Mesenchymal stem cell (in vitro differentiated cells and primary cell): ENCODE measurements around the gene NOB1.

Source experiments
- DNase-seq: peaks from one replicate; pipeline ENCODE4 v3.0.0-alpha.2; 2013
- H2AFZ ChIP-seq: one replicate; pipeline ENCODE4 v1.6.1; 2013; ENCODE audit warnings: low read depth, mild to moderate bottlenecking, control low read depth, inconsistent platforms, low read length, moderate library complexity
- H2AK5ac ChIP-seq: 2 replicates; pipeline ENCODE4 v1.6.1; 2013; ENCODE audit warnings: low read length, moderate library complexity, mild to moderate bottlenecking, inconsistent platforms; ENCODE audit not compliant: severe bottlenecking
- H2BK120ac ChIP-seq: one replicate; pipeline ENCODE4 v1.6.1; 2013; ENCODE audit warnings: low read depth, mild to moderate bottlenecking, inconsistent platforms, low read length, moderate library complexity
- H2BK12ac ChIP-seq, 2 experiments: one replicate each; pipeline ENCODE4 v1.6.1; 2013; ENCODE audit warnings: inconsistent platforms in 2 of 2, low read length in 2 of 2, mild to moderate bottlenecking in 2 of 2, moderate library complexity in 2 of 2, control low read depth in 1 of 2
- H2BK15ac ChIP-seq: one replicate; pipeline ENCODE4 v1.6.1; 2013; ENCODE audit warnings: mild to moderate bottlenecking, low read depth, inconsistent platforms; ENCODE audit not compliant: poor library complexity, severe bottlenecking
- H2BK5ac ChIP-seq: 2 replicates; pipeline ENCODE4 v1.6.1; 2013; ENCODE audit warnings: low read depth, mild to moderate bottlenecking, low read length, control low read depth, inconsistent platforms; ENCODE audit not compliant: poor library complexity, severe bottlenecking
- H3K14ac ChIP-seq, 2 experiments: one replicate each; pipeline ENCODE4 v1.6.1; 2013; ENCODE audit warnings: inconsistent platforms in 2 of 2, low read length in 2 of 2, control low read depth in 1 of 2, mild to moderate bottlenecking in 1 of 2, moderate library complexity in 1 of 2
- H3K18ac ChIP-seq, 2 experiments: one replicate each; pipeline ENCODE4 v1.6.1; 2013; ENCODE audit warnings: inconsistent platforms in 2 of 2, low read length in 2 of 2, control low read depth in 1 of 2, low read depth in 1 of 2, mild to moderate bottlenecking in 1 of 2
- H3K23ac ChIP-seq, 2 experiments: one replicate each; pipeline ENCODE4 v1.6.1; 2013; ENCODE audit warnings: inconsistent platforms in 2 of 2, low read length in 2 of 2, mild to moderate bottlenecking in 2 of 2, moderate library complexity in 2 of 2, control low read depth in 1 of 2
- H3K27ac ChIP-seq: 2 replicates; pipeline ENCODE4 v1.5.1; 2013; ENCODE audit warnings: mild to moderate bottlenecking, moderate library complexity, low read length, control low read depth, inconsistent platforms; ENCODE audit not compliant: poor library complexity, severe bottlenecking
- H3K27me3 ChIP-seq, 2 experiments: 2 replicates each; pipeline versions ENCODE4 v1.6.1 to v1.7.0; 2013; ENCODE audit warnings: low read length in 2 of 2, mild to moderate bottlenecking in 2 of 2, moderate library complexity in 2 of 2, control low read depth in 1 of 2, inconsistent platforms in 1 of 2; ENCODE audit not compliant: control insufficient read depth in 1 of 2, insufficient read depth in 1 of 2
- H3K36me3 ChIP-seq, 2 experiments: 2 replicates each; pipeline versions ENCODE4 v1.6.1 to v1.7.0; 2013; ENCODE audit warnings: low read length in 2 of 2, control low read depth in 1 of 2, inconsistent platforms in 1 of 2, low read depth in 1 of 2, mild to moderate bottlenecking in 1 of 2; ENCODE audit not compliant: insufficient read depth in 2 of 2, control insufficient read depth in 1 of 2
- H3K4ac ChIP-seq, 2 experiments: one replicate each; pipeline ENCODE4 v1.6.1; 2013; ENCODE audit warnings: inconsistent platforms in 2 of 2, low read length in 2 of 2, mild to moderate bottlenecking in 2 of 2, moderate library complexity in 2 of 2, control low read depth in 1 of 2, low read depth in 1 of 2
- H3K4me1 ChIP-seq: 2 replicates; pipeline ENCODE4 v1.6.1; 2013; ENCODE audit warnings: low read depth, low read length, control low read depth; ENCODE audit not compliant: control insufficient read depth, insufficient read depth
- H3K4me2 ChIP-seq: 2 replicates; pipeline ENCODE4 v1.6.1; 2013; ENCODE audit warnings: low read length, mild to moderate bottlenecking, inconsistent platforms; ENCODE audit not compliant: poor library complexity, severe bottlenecking
- H3K4me3 ChIP-seq, 2 experiments: 2 replicates each; pipeline versions ENCODE4 v1.5.1 to v1.7.0; 2013; ENCODE audit warnings: low read length in 2 of 2, mild to moderate bottlenecking in 2 of 2, control low read depth in 1 of 2, low read depth in 1 of 2; ENCODE audit not compliant: insufficient read depth in 1 of 2
- H3K79me1 ChIP-seq: replicated peaks from 2 replicates; pipeline ENCODE4 v1.6.1; 2013; ENCODE audit warnings: mild to moderate bottlenecking, control low read depth, low read length, inconsistent platforms; ENCODE audit not compliant: poor library complexity, severe bottlenecking
- H3K9ac ChIP-seq: 2 replicates; pipeline ENCODE4 v1.7.0; 2013; ENCODE audit warnings: mild to moderate bottlenecking, low read length, moderate library complexity
- H3K9me3 ChIP-seq: 2 replicates; pipeline ENCODE4 v1.7.0; 2013; ENCODE audit warnings: mild to moderate bottlenecking, low read length; ENCODE audit not compliant: control insufficient read depth
- H4K8ac ChIP-seq: one replicate; pipeline ENCODE4 v1.6.1; 2013; ENCODE audit warnings: inconsistent platforms, mild to moderate bottlenecking, low read length, moderate library complexity
- H4K91ac ChIP-seq: one replicate; pipeline ENCODE4 v1.6.1; 2013; ENCODE audit warnings: mild to moderate bottlenecking, low read length, inconsistent platforms
- WGBS: methylation state at CpG from one replicate; pipeline ENCODE4 v1.1.7; 2013; ENCODE audit warnings: mixed read lengths; 5-methylcytosine and 5-hydroxymethylcytosine counted together

The NOB1 gene

DNA sequence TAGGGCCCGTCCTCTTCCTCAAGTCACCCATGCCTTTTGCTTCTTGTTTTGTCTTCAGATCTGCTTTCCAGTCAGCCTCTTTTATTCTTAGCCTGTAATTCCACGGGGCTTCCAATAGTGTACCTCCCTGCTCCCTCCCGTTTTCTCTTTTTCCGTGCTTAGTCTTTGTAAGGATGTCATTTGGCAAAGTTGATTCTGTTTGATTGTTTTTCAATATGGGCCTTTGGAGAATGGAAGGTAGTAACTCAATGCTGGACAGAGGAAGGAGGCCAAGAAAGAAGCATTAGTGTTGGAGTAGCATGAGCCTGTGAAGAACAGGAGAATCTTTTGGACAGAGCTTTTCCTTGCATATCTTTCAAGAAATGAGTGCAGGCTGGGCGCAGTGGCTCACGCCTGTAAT lies 13.9 kb upstream of the NOB1 start:
- Histone ChIP-seq H3K79me1 (peaks cover 36% of the 10 kb centered on the region), H2AFZ (no peak overlapping the region), H3K18ac (no peak overlapping the region), H3K23ac (no peak overlapping the region), H3K36me3 (peaks cover 0 to 10% of the 10 kb centered on the region in 2 experiments), H3K4me2 (no peak overlapping the region), H3K4me1 (peaks cover 3% of the 10 kb centered on the region), H3K9me3 (no peaks in the 10 kb centered on the region), H3K27me3 (no peaks in the 10 kb centered on the region), H2AK5ac (no peak overlapping the region), H3K4me3 (no peak overlapping the region), H3K27ac (no peak overlapping the region), H3K4ac (no peak overlapping the region), H2BK5ac (no peak overlapping the region), H4K8ac (no peak overlapping the region), H4K91ac (no peak overlapping the region), H2BK120ac (no peak overlapping the region), H3K9ac (no peak overlapping the region), H3K14ac (no peak overlapping the region), H2BK12ac (no peak overlapping the region), H2BK15ac (no peak overlapping the region)
- 89% methylated on average over 6 of the region's 6 CpGs for WGBS
- no peak for DNase-seq

DNA sequence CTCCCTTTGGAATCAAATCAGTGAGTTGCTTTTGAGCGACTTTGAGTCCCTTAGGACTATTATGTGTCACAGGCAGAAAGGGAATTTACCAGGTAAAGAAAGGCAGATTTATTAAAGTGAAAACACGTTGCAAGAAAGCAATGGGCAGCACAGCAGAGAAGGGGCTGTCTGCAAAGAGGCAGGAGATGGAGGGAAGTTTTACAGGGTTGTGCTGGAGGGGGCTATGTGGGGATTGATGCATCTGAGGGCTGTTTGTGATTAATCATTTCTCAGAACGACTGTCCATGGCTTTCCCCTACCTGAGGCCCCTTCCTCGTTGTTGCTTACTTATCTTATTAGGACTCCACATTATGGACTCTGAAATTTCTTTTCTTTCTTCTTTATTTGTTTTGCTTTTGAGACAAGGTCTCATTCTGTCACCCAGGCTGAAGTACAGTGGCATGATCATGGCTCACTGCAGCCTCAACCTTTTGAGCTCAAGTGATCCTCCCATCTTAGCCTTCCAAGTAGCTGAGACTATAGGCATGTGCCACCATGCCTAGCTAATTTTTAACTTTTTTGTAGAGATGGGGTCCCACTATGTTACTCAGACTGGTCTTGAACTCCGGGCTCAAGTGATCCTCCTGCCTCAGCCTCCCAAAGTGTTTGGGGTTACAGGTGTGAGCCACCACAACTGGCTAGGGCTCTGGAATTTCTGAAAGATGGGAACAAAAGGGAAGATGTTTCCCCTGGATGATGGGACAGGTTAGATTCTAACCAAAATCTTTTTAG lies 12.9 kb upstream of the NOB1 start:
- no peak overlapping the region for H2AK5ac ChIP-seq
- no peak overlapping the region for H2BK12ac ChIP-seq
- no peak overlapping the region for H3K4me3 ChIP-seq
- no peak overlapping the region for H3K9ac ChIP-seq
- no peak overlapping the region for H4K91ac ChIP-seq
- no peak overlapping the region for H3K14ac ChIP-seq
- no peak overlapping the region for H2BK5ac ChIP-seq
- H2AFZ ChIP-seq: no peak overlapping the region
- H4K8ac ChIP-seq: no peak overlapping the region
- H3K79me1 ChIP-seq: peaks cover 33% of the 10 kb centered on the region
- no peak overlapping the region for H2BK15ac ChIP-seq
- H2BK120ac ChIP-seq: no peak overlapping the region
- no peak overlapping the region for H3K4ac ChIP-seq
- peaks cover 0 to 10% of the 10 kb centered on the region in 2 experiments for H3K36me3 ChIP-seq
- no peaks in the 10 kb centered on the region for H3K9me3 ChIP-seq
- no peak overlapping the region for H3K23ac ChIP-seq
- H3K18ac ChIP-seq: no peak overlapping the region
- no peak for DNase-seq
- WGBS: 92% methylated on average over 4 of the region's 5 CpGs
- peaks cover 3% of the 10 kb centered on the region for H3K4me1 ChIP-seq
- H3K27me3 ChIP-seq: no peaks in the 10 kb centered on the region
- no peak overlapping the region for H3K27ac ChIP-seq
- no peak overlapping the region for H3K4me2 ChIP-seq

DNA sequence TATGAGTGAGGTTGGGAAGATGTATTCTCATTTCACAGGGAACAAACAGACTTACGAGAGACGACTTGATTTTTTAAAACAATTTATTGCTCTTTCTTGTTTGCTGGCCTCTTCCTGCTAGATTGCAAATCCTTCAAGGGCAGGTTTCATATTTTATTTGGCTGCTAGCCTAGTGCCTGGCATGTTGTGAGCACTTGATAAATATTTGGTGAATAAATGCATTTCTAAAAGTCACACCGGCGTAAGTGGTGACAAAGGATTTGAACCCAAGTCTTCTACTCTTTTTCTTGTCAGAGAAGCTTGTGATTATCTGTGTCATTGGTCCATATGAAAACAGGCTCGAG lies 8.8 kb upstream of the NOB1 start:
- no peak overlapping the region for H2AK5ac ChIP-seq
- no peak overlapping the region for H4K8ac ChIP-seq
- no peak overlapping the region for H2BK5ac ChIP-seq
- no peak for DNase-seq
- no peak overlapping the region for H3K14ac ChIP-seq
- H3K27me3 ChIP-seq: no peaks in the 10 kb centered on the region
- H3K79me1 ChIP-seq: peaks cover 15% of the 10 kb centered on the region
- no peak overlapping the region for H2BK12ac ChIP-seq
- H3K4ac ChIP-seq: no peak overlapping the region
- H3K27ac ChIP-seq: no peak overlapping the region
- no peak overlapping the region for H4K91ac ChIP-seq
- H3K36me3 ChIP-seq: peaks cover 0 to 10% of the 10 kb centered on the region in 2 experiments
- no peak overlapping the region for H3K4me2 ChIP-seq
- no peak overlapping the region for H3K18ac ChIP-seq
- H2AFZ ChIP-seq: no peak overlapping the region
- WGBS: 94% methylated on average over 4 of the region's 5 CpGs
- H2BK120ac ChIP-seq: no peak overlapping the region
- peak overlapping the region; percentile 99 for H3K9ac ChIP-seq
- H3K23ac ChIP-seq: no peak overlapping the region
- H2BK15ac ChIP-seq: no peak overlapping the region
- H3K9me3 ChIP-seq: no peaks in the 10 kb centered on the region
- peak overlapping the region in 1 of 2 experiments; percentile 96 for H3K4me3 ChIP-seq
- H3K4me1 ChIP-seq: peaks cover 2% of the 10 kb centered on the region

DNA sequence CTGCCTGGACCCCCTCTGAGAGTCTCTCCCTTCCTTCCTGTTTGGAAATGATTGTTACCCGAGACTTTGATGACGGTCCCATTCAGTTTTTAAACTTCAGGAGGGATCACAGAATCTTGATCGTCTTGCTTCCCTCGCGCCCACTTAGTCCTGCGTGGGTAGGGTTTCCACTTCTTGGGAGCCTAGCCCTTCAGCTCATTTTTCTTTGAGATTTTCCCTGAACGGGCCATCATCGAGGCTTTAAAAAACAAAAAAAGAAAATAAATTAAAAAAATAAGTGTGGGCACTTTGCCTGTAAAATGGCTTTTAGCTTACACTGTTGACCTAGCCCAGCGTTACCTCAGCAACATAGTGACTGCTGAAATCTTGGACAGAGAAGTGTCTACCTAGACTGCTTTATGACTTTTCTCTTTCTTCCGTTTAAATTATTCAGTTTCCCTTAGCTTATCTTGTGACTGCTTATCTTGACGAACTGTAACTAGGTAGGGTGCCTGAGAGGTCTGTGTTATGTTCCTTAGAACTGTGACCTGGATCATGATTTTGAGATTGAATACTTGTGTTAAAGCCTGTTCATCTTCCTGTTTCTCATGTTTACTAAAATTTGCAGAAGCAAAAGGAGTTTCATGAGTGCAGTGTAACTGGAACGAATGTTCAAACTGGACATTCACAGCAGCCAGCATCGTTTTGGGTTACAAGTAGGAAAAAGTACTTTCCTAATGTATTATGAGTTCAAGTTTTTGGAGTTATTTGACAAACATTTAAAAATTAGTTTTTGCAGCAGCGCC lies 8.3 kb upstream of the NOB1 start:
- H2BK120ac ChIP-seq: no peak overlapping the region
- H3K14ac ChIP-seq: no peak overlapping the region
- no peak overlapping the region for H2BK5ac ChIP-seq
- no peaks in the 10 kb centered on the region for H3K27me3 ChIP-seq
- peak; percentile 44 for DNase-seq
- H2AK5ac ChIP-seq: no peak overlapping the region
- peaks cover 0 to 10% of the 10 kb centered on the region in 2 experiments for H3K36me3 ChIP-seq
- no peak overlapping the region for H2BK12ac ChIP-seq
- H4K91ac ChIP-seq: no peak overlapping the region
- no peak overlapping the region for H3K23ac ChIP-seq
- peak overlapping the region; percentile 46 for H3K4me2 ChIP-seq
- H3K9me3 ChIP-seq: no peaks in the 10 kb centered on the region
- H3K4ac ChIP-seq: peak overlapping the region in 1 of 2 experiments; percentile 19
- H3K79me1 ChIP-seq: peaks cover 12% of the 10 kb centered on the region
- H3K27ac ChIP-seq: peak overlapping the region; percentile 69
- peaks cover 2% of the 10 kb centered on the region for H3K4me1 ChIP-seq
- 29% methylated on average over 11 of the region's 14 CpGs for WGBS
- H3K18ac ChIP-seq: peak overlapping the region; percentile 73 to 88
- no peak overlapping the region for H2BK15ac ChIP-seq
- peak overlapping the region; percentile 99 for H3K9ac ChIP-seq
- peak overlapping the region; percentile 83 for H4K8ac ChIP-seq
- peak overlapping the region; percentile 46 for H2AFZ ChIP-seq
- peak overlapping the region; percentile 78 to 96 for H3K4me3 ChIP-seq
